ENCODE data around the gene NFYA. TPM values are rescaled to one million over a fixed set of nuclear protein-coding genes. Genes with fewer than 3 reads are reported as not detected.

The NFYA gene
- total and polyA plus RNA-seq, 2 of the 13 experiments (the other 11 are each of a cell fraction or from before 2014, with no cell fraction given): 16.0 to 22.9 TPM

- TF ChIP-seq TCF12 (IDR thresholded peaks at IDR 0.05) (no peak), TCF12 (CRISPR knock-in tag; IDR thresholded peaks at IDR 0.05) (0 out of 2 replicates have a peak, but pooled peaks have one; percentile 21), ZNF503 (CRISPR knock-in tag; IDR thresholded peaks at IDR 0.05) (peak; percentile 66; the same call in 1 of the 2 replicates), TFE3 (CRISPR knock-in tag; IDR thresholded peaks at IDR 0.05) (peak; percentile 61), KLF11 (CRISPR knock-in tag; IDR thresholded peaks at IDR 0.05) (no peak), ZFX (CRISPR knock-in tag; IDR thresholded peaks at IDR 0.05; ENCODE audit: low read depth) (peak; percentile 76), ZBTB25 (CRISPR knock-in tag; IDR thresholded peaks at IDR 0.05) (peak; percentile 100), TARDBP (CRISPR knock-in tag; IDR thresholded peaks at IDR 0.05) (peak; percentile 7; the same call in 1 of the 2 replicates), PATZ1 (CRISPR knock-in tag; IDR thresholded peaks at IDR 0.05) (peak; percentile 29; the same call in 1 of the 2 replicates), ZZZ3 (CRISPR knock-in tag; IDR thresholded peaks at IDR 0.05; ENCODE audit: borderline replicate concordance) (peak; percentile 24; the same call in 1 of the 2 replicates), ZNF225 (CRISPR knock-in tag; IDR thresholded peaks at IDR 0.05) (peak; percentile 89; the same call in 1 of the 2 replicates), FOSL2 (CRISPR knock-in tag; IDR thresholded peaks at IDR 0.05) (0 out of 2 replicates have a peak, but pooled peaks have one; percentile 7), MTF1 (CRISPR knock-in tag; IDR thresholded peaks at IDR 0.05) (no peak), EED (CRISPR knock-in tag; IDR thresholded peaks at IDR 0.05) (0 out of 2 replicates have a peak, but pooled peaks have one; percentile 72), SALL2 (CRISPR knock-in tag; IDR thresholded peaks at IDR 0.05) (peak; percentile 80), JUNB (CRISPR knock-in tag; IDR thresholded peaks at IDR 0.05; ENCODE audit: borderline replicate concordance) (no peak), MNT (IDR thresholded peaks at IDR 0.05) (peak; percentile 51; the same call in 1 of the 2 replicates), HOXA3 (CRISPR knock-in tag; IDR thresholded peaks at IDR 0.05) (peak; percentile 86), MAX (IDR thresholded peaks at IDR 0.05) (peak; percentile 65; the same call in 1 of the 2 replicates), SOX5 (CRISPR knock-in tag; IDR thresholded peaks at IDR 0.05; ENCODE audit: borderline replicate concordance) (peak; percentile 11; the same call in 1 of the 2 replicates), ZNF331 (CRISPR knock-in tag; IDR thresholded peaks at IDR 0.05) (peak; percentile 31; the same call in 1 of the 2 replicates)
These were observed 595 bp upstream of the NFYA start, which contains the start of gene OARD1 (continued) for GRCh38 chr6:41071923-41072835.
